HG02852 (cell line): ENCODE data around the gene EID2.

Experiments
- ATAC-seq: cut with Tn5 transposase; IDR thresholded peaks from one replicate; pipeline ENCODE4 v1.9.1; 2021; ENCODE audit warnings: mild to moderate bottlenecking, moderate library complexity; ENCODE audit not compliant: unreplicated experiment

EID2 gene

DNA sequence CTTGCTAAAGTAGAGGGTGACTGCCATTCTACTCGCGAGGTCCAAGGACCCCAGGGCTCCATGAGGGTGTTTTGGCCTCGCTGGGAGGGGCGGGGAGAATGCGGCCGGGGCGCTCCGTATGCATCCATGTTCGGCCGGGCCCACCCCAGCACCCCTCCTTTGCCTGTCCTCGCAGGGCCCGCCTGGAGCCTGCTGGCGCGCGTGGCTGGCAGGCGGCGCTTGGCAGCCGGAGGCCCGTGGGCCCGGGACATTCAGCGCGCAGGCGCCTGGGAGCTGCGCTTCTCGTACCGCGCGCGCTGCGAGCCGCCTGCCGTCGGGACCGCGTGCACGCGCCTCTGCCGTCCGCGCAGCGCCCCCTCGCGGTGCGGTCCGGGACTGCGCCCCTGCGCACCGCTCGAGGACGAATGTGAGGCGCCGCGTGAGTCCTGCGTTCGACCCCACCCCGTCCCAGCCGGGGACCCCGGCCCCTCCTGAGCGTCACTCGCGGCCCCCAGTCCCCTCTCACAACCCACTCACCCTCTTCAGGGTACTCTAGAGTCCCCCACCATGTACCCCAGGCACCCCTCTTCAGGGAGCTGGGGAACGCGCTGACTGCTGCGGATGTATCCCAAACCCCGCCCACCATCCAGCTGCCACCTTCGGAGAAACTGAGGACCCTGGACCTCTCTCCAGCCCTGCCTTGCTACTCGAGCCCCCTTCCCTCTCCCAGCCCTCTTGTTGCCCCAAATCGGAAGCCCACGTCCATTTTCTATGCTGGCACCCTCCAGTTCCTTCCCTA, 37.1 kb downstream of the EID2 start:
- no peak for ATAC-seq

- no peak for ATAC-seq
Observed at GRCh38 chr19:39501340-39501739, 38.6 kb downstream of the EID2 start.

DNA sequence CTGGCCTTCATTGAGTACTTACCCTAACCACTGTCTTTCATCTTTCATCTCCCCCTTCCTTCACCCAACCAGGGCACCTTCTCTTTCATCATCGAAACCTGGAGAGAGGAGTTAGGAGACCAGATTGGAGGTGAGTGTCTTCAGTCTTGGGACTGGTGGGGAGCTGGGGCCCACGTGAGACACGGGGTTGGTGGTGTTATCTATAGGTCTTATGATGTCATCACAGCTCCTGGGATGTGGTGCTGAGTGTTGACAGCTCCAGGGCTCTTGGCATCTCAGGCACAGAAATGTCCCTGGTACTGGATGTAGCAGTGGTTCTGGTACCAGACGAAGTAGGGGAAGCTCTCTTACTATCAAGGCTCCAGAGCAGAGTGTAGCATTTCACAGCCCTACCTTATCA, 39.4 kb downstream of the EID2 start:
- ATAC-seq, result no peak

- ATAC-seq, result no peak
Observed at GRCh38 chr19:39499932-39500331, 40.0 kb downstream of the EID2 start.

DNA sequence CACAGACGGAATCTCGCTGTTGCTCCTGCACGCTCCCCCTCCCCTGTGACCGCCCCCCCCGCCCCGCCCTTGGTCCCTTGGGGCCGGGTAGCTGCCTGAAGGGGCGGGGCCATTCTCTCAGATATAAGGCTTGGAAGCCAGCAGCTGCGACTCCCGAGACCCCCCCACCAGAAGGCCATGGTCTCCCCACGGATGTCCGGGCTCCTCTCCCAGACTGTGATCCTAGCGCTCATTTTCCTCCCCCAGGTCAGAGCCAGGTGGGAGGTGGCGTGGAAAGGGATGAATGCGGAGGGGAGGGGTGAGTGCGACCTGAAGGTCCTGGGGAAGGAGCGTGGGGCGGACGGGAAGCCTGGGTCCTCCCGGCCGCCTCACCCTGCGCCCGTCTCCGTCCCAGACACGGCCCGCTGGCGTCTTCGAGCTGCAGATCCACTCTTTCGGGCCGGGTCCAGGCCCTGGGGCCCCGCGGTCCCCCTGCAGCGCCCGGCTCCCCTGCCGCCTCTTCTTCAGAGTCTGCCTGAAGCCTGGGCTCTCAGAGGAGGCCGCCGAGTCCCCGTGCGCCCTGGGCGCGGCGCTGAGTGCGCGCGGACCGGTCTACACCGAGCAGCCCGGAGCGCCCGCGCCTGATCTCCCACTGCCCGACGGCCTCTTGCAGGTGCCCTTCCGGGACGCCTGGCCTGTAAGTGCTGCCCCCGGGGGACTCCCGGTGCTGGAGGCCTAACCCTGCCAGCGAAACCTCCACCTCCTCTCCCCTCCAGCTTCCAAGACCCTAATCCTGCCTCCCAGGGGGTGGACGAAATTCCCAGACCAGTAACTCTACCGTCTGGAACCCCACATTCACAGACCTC, 40.9 kb downstream of the EID2 start, which contains the start of gene DLL3:
DLL3 (plus strand) TSS at position 150 of the 845 bp plus-strand sequence; CDS start at position 178, 28 bp downstream.
- no peak for ATAC-seq

- no peak for ATAC-seq
Observed at GRCh38 chr19:39497996-39498797, 41.8 kb downstream of the EID2 start.

- ATAC-seq, result no peak
Observed at GRCh38 chr19:39497701-39497995, 42.3 kb downstream of the EID2 start.

- no peak for ATAC-seq
Observed at GRCh38 chr19:39496063-39496462, 43.9 kb downstream of the EID2 start.

DNA sequence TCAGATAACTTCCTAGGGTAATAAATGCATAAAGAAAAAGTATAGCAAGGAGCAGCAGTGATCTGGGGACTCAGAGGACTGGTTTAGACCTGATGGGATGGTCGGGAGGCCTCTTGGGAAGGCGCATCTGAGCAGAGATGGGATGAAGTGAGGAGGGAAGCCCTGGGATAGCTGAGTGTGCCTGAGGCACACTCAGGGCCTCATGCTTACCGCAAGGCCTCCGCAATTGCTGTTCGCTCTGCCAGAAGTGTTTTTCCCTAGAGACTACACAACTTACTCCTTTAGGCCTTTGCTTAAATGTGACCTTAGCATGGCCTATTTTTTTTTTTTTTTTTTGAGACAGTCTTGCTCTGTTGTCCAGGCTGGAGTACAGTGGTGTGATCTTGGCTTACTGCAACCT, 45.3 kb downstream of the EID2 start:
- ATAC-seq, result no peak

GRCh38 chr19:39492788-39493187, 47.2 kb downstream of the EID2 start:
- ATAC-seq, result no peak

DNA sequence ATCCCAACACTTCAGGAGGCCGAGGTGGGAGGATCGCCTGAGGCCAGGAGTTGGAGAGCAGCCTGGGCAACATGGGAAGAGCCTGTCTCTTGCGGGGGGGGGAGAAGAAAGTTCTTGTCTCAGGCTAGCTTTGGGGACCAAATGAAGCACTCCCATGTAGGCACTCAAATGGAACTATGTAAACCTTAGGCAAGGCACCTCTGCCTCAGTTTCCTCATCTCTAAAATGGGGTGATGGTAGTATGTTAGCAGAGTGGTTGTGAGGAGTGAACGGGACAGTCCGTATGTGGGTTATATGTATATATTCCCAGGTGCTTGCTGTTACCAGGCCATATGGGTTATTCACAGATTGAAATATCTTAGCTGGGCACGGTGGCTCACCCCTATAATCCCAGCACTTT, 47.7 kb downstream of the EID2 start:
- no peak for ATAC-seq

GRCh38 chr19:39489756-39490155, 50.2 kb downstream of the EID2 start:
- ATAC-seq, result no peak
